Measurements from ENCODE around the gene ZKSCAN7.

GRCh38 chr3:44612678-44613077, 57.7 kb downstream of the ZKSCAN7 start:
- TF ChIP-seq CTCF (IDR thresholded peaks at IDR 0.05) (no peak), POLR2A (IDR thresholded peaks at IDR 0.05) (no peak), POLR2AphosphoS5 (IDR thresholded peaks at IDR 0.05) (no peak)
